Loucy (cell line): Measurements from ENCODE around the gene EPG5.

Experiments
- H2AFZ ChIP-seq: fragments of 200-600 bp; sonication (generic); 2 replicates; pipeline ENCODE4 v1.6.0; 2016; ENCODE audit warnings: antibody characterized with exemption, mild to moderate bottlenecking, low read length, moderate library complexity
- H3F3A ChIP-seq: fragments of 200-600 bp; 2 replicates; pipeline ENCODE4 v1.6.0; 2016; ENCODE audit warnings: antibody characterized with exemption, low read depth, mild to moderate bottlenecking
- H3K27me3 ChIP-seq: fragments of 200-600 bp; sonication (generic); 2 replicates; pipeline ENCODE4 v1.6.1; 2014; ENCODE audit warnings: low read length, mild to moderate bottlenecking; ENCODE audit not compliant: insufficient read depth, poor library complexity, severe bottlenecking
- H3K36me3 ChIP-seq: fragments of 200-600 bp; sonication (generic); 2 replicates; pipeline ENCODE4 v1.6.1; 2016; ENCODE audit warnings: low read length; ENCODE audit not compliant: insufficient read depth
- H3K4me1 ChIP-seq: fragments of 200-600 bp; sonication (generic); 2 replicates; pipeline ENCODE4 v1.5.1; 2014; ENCODE audit warnings: low read length, mild to moderate bottlenecking; ENCODE audit not compliant: insufficient read depth, poor library complexity, severe bottlenecking
- H3K4me2 ChIP-seq: fragments of 200-600 bp; sonication (generic); 2 replicates; pipeline ENCODE4 v1.6.0; 2014; ENCODE audit warnings: antibody characterized with exemption, low read length, low read depth, mild to moderate bottlenecking; ENCODE audit not compliant: poor library complexity, severe bottlenecking
- H3K4me3 ChIP-seq: fragments of 200-600 bp; sonication (generic); 2 replicates; pipeline ENCODE4 v1.5.1; 2014; ENCODE audit warnings: low read length, mild to moderate bottlenecking, mixed read lengths; ENCODE audit not compliant: poor library complexity, severe bottlenecking
- H3K79me2 ChIP-seq: fragments of 200-600 bp; sonication (generic); 2 replicates; pipeline ENCODE4 v1.6.1; 2014; ENCODE audit warnings: low read length; ENCODE audit not compliant: insufficient read depth
- H3K9ac ChIP-seq: fragments of 200-600 bp; sonication (generic); 2 replicates; pipeline ENCODE4 v1.6.0; 2014; ENCODE audit warnings: mild to moderate bottlenecking, low read depth, low read length, moderate library complexity; ENCODE audit not compliant: poor library complexity, severe bottlenecking
- H3K9me2 ChIP-seq: fragments of 200-600 bp; sonication (generic); replicated peaks from 2 replicates; pipeline ENCODE4 v1.6.1; 2016; ENCODE audit warnings: low read depth, low read length, mixed read lengths
- H3K9me3 ChIP-seq: fragments of 200-600 bp; sonication (generic); 2 replicates; pipeline ENCODE4 v1.6.1; 2014; ENCODE audit warnings: mild to moderate bottlenecking, antibody characterized with exemption, low read length, low read depth; ENCODE audit not compliant: insufficient read depth
- H4K20me1 ChIP-seq: fragments of 200-600 bp; sonication (generic); 2 replicates; pipeline ENCODE4 v1.6.0; 2014; ENCODE audit warnings: antibody characterized with exemption, low read length, mild to moderate bottlenecking; ENCODE audit not compliant: insufficient read depth, poor library complexity, severe bottlenecking
- EZH2phosphoT487 ChIP-seq: fragments of 200-600 bp; IDR thresholded peaks from 2 replicates; pipeline ENCODE4 v1.6.1; 2018; ENCODE audit warnings: antibody characterized with exemption, mild to moderate bottlenecking, moderate library complexity, borderline replicate concordance
- TF ChIP-seq, protein P1 (sequence below): fragments of 200-600 bp; sonication (generic); conservative IDR thresholded peaks from 2 replicates; pipeline ENCODE4 v1.5.1; 2014; ENCODE audit warnings: mild to moderate bottlenecking, antibody characterized with exemption, low read length

Gene EPG5

DNA sequence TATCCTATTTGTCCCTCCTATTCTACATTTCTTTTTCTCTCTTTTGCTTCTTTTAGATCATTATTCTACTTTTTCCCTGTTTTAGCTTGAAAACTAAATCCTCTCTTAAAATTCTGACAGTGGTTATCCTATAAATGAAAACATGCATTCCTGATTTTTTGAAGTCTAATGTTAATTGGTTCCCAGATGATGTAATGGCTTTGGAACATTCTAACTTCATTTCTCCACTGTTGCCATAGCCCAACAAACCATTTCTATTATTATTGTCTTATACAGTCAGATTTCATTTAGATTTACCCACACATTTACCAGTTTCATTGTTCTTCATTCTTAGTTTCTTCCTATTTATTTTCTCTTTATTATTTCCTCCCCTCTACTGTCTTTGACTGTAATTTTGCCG lies 105.2 kb downstream of the EPG5 start:
- Histone ChIP-seq H3K36me3 (peaks cover 94% of the 10 kb centered on the region), H4K20me1 (no peaks in the 10 kb centered on the region), H2AFZ (no peak overlapping the region), H3K9me3 (no peaks in the 10 kb centered on the region), H3K4me2 (no peak overlapping the region), H3K79me2 (no peaks in the 10 kb centered on the region), H3K9me2 (no peaks in the 10 kb centered on the region), H3F3A (no peaks in the 10 kb centered on the region), H3K27me3 (no peaks in the 10 kb centered on the region), H3K4me3 (no peak overlapping the region), H3K4me1 (no peaks in the 10 kb centered on the region), H3K9ac (no peak overlapping the region)
- TF ChIP-seq, protein P1, sequence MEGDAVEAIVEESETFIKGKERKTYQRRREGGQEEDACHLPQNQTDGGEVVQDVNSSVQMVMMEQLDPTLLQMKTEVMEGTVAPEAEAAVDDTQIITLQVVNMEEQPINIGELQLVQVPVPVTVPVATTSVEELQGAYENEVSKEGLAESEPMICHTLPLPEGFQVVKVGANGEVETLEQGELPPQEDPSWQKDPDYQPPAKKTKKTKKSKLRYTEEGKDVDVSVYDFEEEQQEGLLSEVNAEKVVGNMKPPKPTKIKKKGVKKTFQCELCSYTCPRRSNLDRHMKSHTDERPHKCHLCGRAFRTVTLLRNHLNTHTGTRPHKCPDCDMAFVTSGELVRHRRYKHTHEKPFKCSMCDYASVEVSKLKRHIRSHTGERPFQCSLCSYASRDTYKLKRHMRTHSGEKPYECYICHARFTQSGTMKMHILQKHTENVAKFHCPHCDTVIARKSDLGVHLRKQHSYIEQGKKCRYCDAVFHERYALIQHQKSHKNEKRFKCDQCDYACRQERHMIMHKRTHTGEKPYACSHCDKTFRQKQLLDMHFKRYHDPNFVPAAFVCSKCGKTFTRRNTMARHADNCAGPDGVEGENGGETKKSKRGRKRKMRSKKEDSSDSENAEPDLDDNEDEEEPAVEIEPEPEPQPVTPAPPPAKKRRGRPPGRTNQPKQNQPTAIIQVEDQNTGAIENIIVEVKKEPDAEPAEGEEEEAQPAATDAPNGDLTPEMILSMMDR: no peak
- TF ChIP-seq EZH2phosphoT487: no peak

GRCh38 chr18:45860971-45861370 lies 106.2 kb downstream of the EPG5 start:
- Histone ChIP-seq H3K27me3 (no peaks in the 10 kb centered on the region), H3K9me2 (no peaks in the 10 kb centered on the region), H3F3A (no peaks in the 10 kb centered on the region), H2AFZ (no peak overlapping the region), H4K20me1 (no peaks in the 10 kb centered on the region), H3K79me2 (no peaks in the 10 kb centered on the region), H3K4me3 (no peak overlapping the region), H3K4me1 (no peaks in the 10 kb centered on the region), H3K9me3 (no peaks in the 10 kb centered on the region), H3K9ac (no peak overlapping the region), H3K4me2 (no peak overlapping the region), H3K36me3 (peaks cover 94% of the 10 kb centered on the region)
- TF ChIP-seq EZH2phosphoT487: no peak
- TF ChIP-seq, protein P1: no peak

- Histone ChIP-seq H3F3A (no peaks in the 10 kb centered on the region), H2AFZ (no peak overlapping the region), H3K36me3 (peaks cover 96% of the 10 kb centered on the region), H3K4me2 (no peak overlapping the region), H3K27me3 (no peaks in the 10 kb centered on the region), H3K9me3 (no peaks in the 10 kb centered on the region), H4K20me1 (no peaks in the 10 kb centered on the region), H3K9ac (no peak overlapping the region), H3K9me2 (no peaks in the 10 kb centered on the region), H3K4me1 (no peaks in the 10 kb centered on the region), H3K4me3 (no peak overlapping the region), H3K79me2 (no peaks in the 10 kb centered on the region)
- TF ChIP-seq, protein P1: no peak
- TF ChIP-seq EZH2phosphoT487: no peak
Observed at GRCh38 chr18:45860492-45860891, 106.6 kb downstream of the EPG5 start.
